B cell (primary cell): ENCODE measurements around the gene PPARG.

Experiments used
- CTCF ChIP-seq: fragments of 200-600 bp; IDR thresholded peaks from one replicate; pipeline ENCODE4 v1.8.0; 2022; ENCODE audit warnings: antibody characterized with exemption, mild to moderate bottlenecking
- EZH2 ChIP-seq: IDR thresholded peaks from 2 replicates; pipeline ENCODE4 v1.6.1; 2012; ENCODE audit warnings: borderline replicate concordance, low read depth, mild to moderate bottlenecking, moderate library complexity, low read length; ENCODE audit not compliant: insufficient read depth, poor library complexity, severe bottlenecking

GRCh38 chr3:12253516-12254343 is 35.1 kb upstream of the PPARG start:
- TF ChIP-seq EZH2 (no peak), CTCF (no peak)
